ENCODE measurements around the gene ARHGEF28. TPM values are rescaled to one million over a fixed set of nuclear protein-coding genes. Genes with fewer than 3 reads are reported as not detected.

ARHGEF28 gene
- total and polyA plus RNA-seq, 8 donors: 14.9 to 36.2 (median 24.6) TPM

DNA sequence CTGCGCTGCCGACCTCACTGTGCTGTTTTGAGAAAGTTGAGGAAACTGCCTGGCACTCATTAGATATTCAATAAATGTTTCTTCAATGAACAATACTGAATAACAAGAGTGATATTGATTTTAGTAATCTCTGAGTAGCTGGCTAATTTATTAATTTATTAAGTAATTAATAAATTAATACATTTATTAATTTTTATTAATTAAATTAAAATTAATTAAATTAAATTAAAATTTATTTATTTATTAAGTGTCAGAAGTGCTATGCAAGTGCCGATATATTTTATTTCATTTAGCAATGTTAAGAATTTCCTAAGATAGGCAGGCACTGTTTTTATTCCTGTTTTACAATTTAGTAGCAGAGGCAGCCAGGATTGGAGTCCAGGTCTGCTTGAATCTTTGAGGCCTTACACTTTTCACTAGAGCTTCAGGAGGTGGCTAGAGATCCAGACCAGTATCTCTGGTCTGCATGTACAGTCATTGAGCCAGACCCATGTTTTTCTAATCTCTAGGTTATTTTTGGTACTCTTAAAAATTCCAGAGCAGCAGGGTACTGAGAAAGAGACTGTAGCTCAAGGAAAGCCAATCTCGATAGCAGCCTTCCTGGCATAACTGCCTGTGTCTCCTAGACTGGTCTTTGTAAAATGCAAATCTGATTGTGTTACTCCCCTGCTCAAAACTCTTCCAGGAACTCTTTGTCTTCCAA is 109.2 kb downstream of the ARHGEF28 start:
- intact Hi-C loops (cut with DNase I): no loop called here
- WGBS, 2 donors: 90 to 92% methylated on average over 4 of the region's 4 CpGs
- no peaks in the 10 kb centered on the region for H3K27me3 ChIP-seq
- H3K36me3 ChIP-seq: no peaks in the 10 kb centered on the region
- no peaks in the 10 kb centered on the region for H3K9me3 ChIP-seq
- FAIRE-seq: peak; percentile 86
- H3K4me3 ChIP-seq: no peak overlapping the region
- peaks cover 0 to 11% (median 7%) of the 10 kb centered on the region in 3 donors for H3K4me1 ChIP-seq
- no peak for ATAC-seq
- TF ChIP-seq, protein P1, sequence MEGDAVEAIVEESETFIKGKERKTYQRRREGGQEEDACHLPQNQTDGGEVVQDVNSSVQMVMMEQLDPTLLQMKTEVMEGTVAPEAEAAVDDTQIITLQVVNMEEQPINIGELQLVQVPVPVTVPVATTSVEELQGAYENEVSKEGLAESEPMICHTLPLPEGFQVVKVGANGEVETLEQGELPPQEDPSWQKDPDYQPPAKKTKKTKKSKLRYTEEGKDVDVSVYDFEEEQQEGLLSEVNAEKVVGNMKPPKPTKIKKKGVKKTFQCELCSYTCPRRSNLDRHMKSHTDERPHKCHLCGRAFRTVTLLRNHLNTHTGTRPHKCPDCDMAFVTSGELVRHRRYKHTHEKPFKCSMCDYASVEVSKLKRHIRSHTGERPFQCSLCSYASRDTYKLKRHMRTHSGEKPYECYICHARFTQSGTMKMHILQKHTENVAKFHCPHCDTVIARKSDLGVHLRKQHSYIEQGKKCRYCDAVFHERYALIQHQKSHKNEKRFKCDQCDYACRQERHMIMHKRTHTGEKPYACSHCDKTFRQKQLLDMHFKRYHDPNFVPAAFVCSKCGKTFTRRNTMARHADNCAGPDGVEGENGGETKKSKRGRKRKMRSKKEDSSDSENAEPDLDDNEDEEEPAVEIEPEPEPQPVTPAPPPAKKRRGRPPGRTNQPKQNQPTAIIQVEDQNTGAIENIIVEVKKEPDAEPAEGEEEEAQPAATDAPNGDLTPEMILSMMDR (IDR thresholded peaks at IDR 0.05): no peak
- no peak for DNase-seq
- no peak overlapping the region for H3K27ac ChIP-seq

DNA sequence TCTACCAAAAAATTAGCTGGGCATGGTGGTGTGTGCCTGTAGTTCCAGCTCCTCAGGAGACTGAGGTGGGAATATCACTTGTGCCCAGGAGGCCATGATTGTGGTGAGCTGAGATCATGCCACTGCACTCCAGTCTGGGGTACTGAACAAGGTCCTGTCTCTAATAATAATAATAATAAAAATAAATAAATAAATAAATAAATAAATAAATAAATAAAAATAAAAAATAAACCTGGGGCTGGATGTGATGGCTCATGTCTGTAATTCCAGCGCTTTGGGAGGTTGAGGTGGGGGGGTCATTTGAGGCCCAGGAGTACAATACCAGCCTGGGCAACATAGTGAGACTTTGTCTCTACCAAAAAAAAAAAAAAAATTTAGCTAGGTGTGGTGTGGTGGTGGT is 113.7 kb downstream of the ARHGEF28 start:
- ATAC-seq: no peak
- H3K27ac ChIP-seq: no peak overlapping the region
- TF ChIP-seq, protein P1 (IDR thresholded peaks at IDR 0.05): no peak
- no peaks in the 10 kb centered on the region for H3K4me1 ChIP-seq
- intact Hi-C loops (cut with DNase I): no loop called here
- H3K36me3 ChIP-seq: no peaks in the 10 kb centered on the region
- no peak overlapping the region for H3K4me3 ChIP-seq
- H3K9me3 ChIP-seq: no peaks in the 10 kb centered on the region
- WGBS, 2 donors: 100% methylated on average over 1 of the region's 1 CpG
- FAIRE-seq: no peak
- DNase-seq: no peak
- H3K27me3 ChIP-seq: no peaks in the 10 kb centered on the region

DNA sequence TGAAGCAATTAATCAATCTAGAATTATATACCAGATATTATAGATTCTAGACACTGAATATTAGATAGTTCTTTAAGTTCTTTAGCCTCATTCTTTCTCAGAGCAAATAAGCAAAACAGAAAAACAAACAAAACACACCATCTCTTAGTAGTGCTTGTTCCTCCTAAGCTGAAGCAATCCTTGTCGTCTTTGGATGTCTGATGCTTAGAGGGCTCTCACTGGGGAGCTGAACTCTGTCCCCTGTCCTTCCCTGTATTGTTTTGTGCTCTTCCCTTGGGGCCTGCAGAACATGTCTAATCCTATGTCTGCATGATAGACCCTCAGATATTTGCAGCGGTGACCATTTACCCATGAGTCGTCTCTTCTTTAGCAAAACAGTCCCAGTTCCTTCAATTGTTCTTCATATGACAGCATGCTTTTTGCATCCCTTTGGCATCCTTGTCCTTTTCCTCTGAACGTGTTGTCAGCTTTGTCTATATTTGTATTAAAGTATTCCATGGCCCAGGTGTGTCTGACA is 114.3 kb downstream of the ARHGEF28 start:
- no peak for DNase-seq
- WGBS, 2 donors: 56 to 60% methylated on average over 4 of the region's 4 CpGs
- TF ChIP-seq, protein P1 (IDR thresholded peaks at IDR 0.05): no peak
- H3K9me3 ChIP-seq: no peaks in the 10 kb centered on the region
- FAIRE-seq: no peak
- H3K4me1 ChIP-seq: no peaks in the 10 kb centered on the region
- intact Hi-C loops (cut with DNase I): no loop called here
- H3K27me3 ChIP-seq: no peaks in the 10 kb centered on the region
- H3K36me3 ChIP-seq: no peaks in the 10 kb centered on the region
- H3K27ac ChIP-seq: no peak overlapping the region
- no peak overlapping the region for H3K4me3 ChIP-seq
- ATAC-seq: no peak

DNA sequence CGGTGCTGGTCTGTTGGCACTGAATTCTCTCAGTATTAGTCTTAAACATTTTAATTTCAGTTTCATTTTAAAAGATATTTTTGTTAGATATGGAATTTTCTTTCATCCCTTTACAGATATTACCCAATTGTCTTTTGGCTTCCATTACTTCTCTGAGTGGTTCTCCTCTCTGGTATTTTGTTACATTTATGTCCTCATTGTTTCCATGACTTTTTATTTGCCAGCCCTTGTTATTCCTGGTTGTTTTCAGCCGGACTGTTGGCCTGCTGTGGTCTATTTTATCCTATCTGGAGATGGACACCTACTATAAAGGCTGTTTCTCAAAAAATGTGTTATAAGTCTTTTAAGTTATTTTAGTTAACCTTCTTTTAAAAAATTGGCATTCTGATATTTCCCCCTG is 117.2 kb downstream of the ARHGEF28 start:
- TF ChIP-seq, protein P1 (IDR thresholded peaks at IDR 0.05): no peak
- peaks cover 0 to 12% (median 0%) of the 10 kb centered on the region in 3 donors for H3K4me1 ChIP-seq
- H3K36me3 ChIP-seq: no peaks in the 10 kb centered on the region
- no peak overlapping the region for H3K4me3 ChIP-seq
- ATAC-seq: no peak
- H3K9me3 ChIP-seq: no peaks in the 10 kb centered on the region
- no peak overlapping the region for H3K27ac ChIP-seq
- no peak for FAIRE-seq
- 87 to 93% methylated on average over 2 of the region's 2 CpGs for WGBS, 2 donors
- H3K27me3 ChIP-seq: no peaks in the 10 kb centered on the region
- no peak for DNase-seq
- intact Hi-C loops (cut with DNase I): no loop called here

DNA sequence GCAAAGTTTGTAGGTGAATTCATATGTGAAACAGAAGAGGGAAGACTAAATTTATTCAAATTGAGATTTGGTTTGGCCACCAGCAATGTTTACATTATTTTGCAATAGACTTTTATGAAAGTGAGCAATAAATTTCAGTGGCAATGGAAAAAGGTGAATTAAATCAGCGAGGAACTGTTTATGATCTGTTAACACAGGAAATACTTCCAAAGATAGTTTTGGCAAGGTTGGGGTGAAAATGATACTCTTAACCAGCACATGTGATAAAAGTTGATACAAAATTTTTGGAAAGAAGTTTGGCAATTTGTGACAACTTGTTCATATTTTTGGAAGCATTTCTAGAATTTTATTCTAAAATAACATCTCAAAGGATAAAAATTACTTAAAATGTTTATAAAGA is 119.8 kb downstream of the ARHGEF28 start:
- no peaks in the 10 kb centered on the region for H3K36me3 ChIP-seq
- H3K27ac ChIP-seq: no peak overlapping the region
- no peak overlapping the region for H3K4me3 ChIP-seq
- whole genome bisulfite sequencing, 2 donors: 31 to 32% methylated on average over 1 of the region's 1 CpG
- no peaks in the 10 kb centered on the region for H3K27me3 ChIP-seq
- FAIRE-seq (no peak), DNase-seq (no peak), ATAC-seq (no peak)
- no peaks in the 10 kb centered on the region for H3K9me3 ChIP-seq
- peaks cover 5 to 29% (median 11%) of the 10 kb centered on the region in 3 donors for H3K4me1 ChIP-seq
- TF ChIP-seq, protein P1 (IDR thresholded peaks at IDR 0.05): no peak
- intact Hi-C loops (cut with DNase I): no loop called here

All from pancreas (tissue), 10 donors.